ENCODE data around the gene OR13G1.
A peak's percentile ranks its signal among the peaks of the same experiment; 100 is the strongest.
"Not testable (repeated sequence)": the region's sequence is repeated elsewhere in the genome, so short reads cannot be mapped to it uniquely, and the experiment has no call there.

The OR13G1 gene

GRCh38 chr1:247679639-247680038 lies at the start of gene OR13G1:
Gene OR13G1, minus strand, starts transcription at chr1:247679739. Its CDS starts 6,698 bp downstream, at chr1:247673041.
- DNase-seq (ENCODE audit: low spot score) = no peak

GRCh38 chr1:247721222-247721621 lies 41.7 kb upstream of the OR13G1 start:
- no peak for DNase-seq (ENCODE audit: low spot score)

GRCh38 chr1:247716546-247716945 lies 37.0 kb upstream of the OR13G1 start, which contains the start of gene OR6F1:
Gene OR6F1, minus strand, starts transcription at chr1:247716646. Its CDS starts 3,891 bp downstream, at chr1:247712755.
- DNase-seq (ENCODE audit: low spot score) = no peak

GRCh38 chr1:247713753-247714152 lies 34.2 kb upstream of the OR13G1 start:
- DNase-seq (ENCODE audit: low spot score) = no peak

GRCh38 chr1:247710681-247711080 lies 31.1 kb upstream of the OR13G1 start:
- DNase-seq (ENCODE audit: low spot score) = not testable (repeated sequence)

- no peak for DNase-seq (ENCODE audit: low spot score)
Measured at GRCh38 chr1:247701338-247701737, 21.8 kb upstream of the OR13G1 start.

GRCh38 chr1:247681288-247681897 lies 1.9 kb upstream of the OR13G1 start:
- peak; percentile 64 for DNase-seq (ENCODE audit: low spot score)

GRCh38 chr1:247680171-247680570 lies 632 bp upstream of the OR13G1 start:
- no peak for DNase-seq (ENCODE audit: low spot score)

- DNase-seq (ENCODE audit: low spot score) = no peak
Measured at GRCh38 chr1:247669225-247669624, 10.3 kb downstream of the OR13G1 start.

GRCh38 chr1:247656221-247656875 lies 23.2 kb downstream of the OR13G1 start:
- DNase-seq (ENCODE audit: low spot score) = no peak

- no peak for DNase-seq (ENCODE audit: low spot score)
Measured at GRCh38 chr1:247653040-247653439, 26.5 kb downstream of the OR13G1 start.

- no peak for DNase-seq (ENCODE audit: low spot score)
Measured at GRCh38 chr1:247647864-247648263, 31.7 kb downstream of the OR13G1 start.

GRCh38 chr1:247646867-247647266 lies 32.7 kb downstream of the OR13G1 start:
- no peak for DNase-seq (ENCODE audit: low spot score)

- DNase-seq (ENCODE audit: low spot score) = no peak
Measured at GRCh38 chr1:247642742-247643141, 36.8 kb downstream of the OR13G1 start.

- peak; percentile 2 for DNase-seq (ENCODE audit: low spot score)
Measured at GRCh38 chr1:247639381-247639981, 40.1 kb downstream of the OR13G1 start.

GRCh38 chr1:247638781-247639180 lies 40.8 kb downstream of the OR13G1 start:
- DNase-seq (ENCODE audit: low spot score) = no peak

- DNase-seq (ENCODE audit: low spot score) = no peak
Measured at GRCh38 chr1:247638011-247638410, 41.5 kb downstream of the OR13G1 start.

- DNase-seq (ENCODE audit: low spot score) = no peak
Measured at GRCh38 chr1:247627951-247628350, 51.6 kb downstream of the OR13G1 start.

All from SW480 (cell line).